ENCODE results near the gene FHOD3. TPM values are rescaled to one million over a fixed set of nuclear protein-coding genes. Genes with fewer than 3 reads are reported as not detected.

Gene FHOD3
- total RNA-seq, 1 experiment from 2014 or later = 2.9 TPM

DNA sequence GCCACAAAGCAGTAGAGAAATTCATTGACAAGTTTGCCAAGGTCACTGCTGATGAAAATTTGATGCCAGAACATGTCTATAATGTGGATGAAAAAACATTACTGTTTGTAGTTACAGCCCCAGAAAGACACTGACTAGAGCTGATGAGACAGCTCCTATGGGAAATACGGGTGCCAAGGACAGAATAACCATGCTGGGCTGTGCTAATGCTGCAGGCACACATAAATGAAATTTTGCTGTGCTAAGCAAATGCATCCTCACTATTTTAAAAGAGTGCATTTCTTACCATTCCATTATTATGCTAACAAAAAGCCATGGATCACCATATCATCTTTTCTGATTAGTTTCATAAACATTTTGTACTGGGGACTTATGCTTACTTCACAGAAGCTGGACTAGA is 208.2 kb downstream of the FHOD3 start:
- Mint-ChIP-seq H3K4me1 (ENCODE audit: low read depth, unreplicated experiment) (no peaks in the 10 kb centered on the region), H3K4me3 (ENCODE audit: low read depth, unreplicated experiment) (no peak overlapping the region), H3K9me3 (ENCODE audit: low read depth, unreplicated experiment) (no peaks in the 10 kb centered on the region), H3K27me3 (ENCODE audit: unreplicated experiment) (no peaks in the 10 kb centered on the region), H3K27ac (ENCODE audit: unreplicated experiment) (no peak overlapping the region), H3K36me3 (ENCODE audit: insufficient read depth, unreplicated experiment) (no peaks in the 10 kb centered on the region)
- TF ChIP-seq, protein P1, sequence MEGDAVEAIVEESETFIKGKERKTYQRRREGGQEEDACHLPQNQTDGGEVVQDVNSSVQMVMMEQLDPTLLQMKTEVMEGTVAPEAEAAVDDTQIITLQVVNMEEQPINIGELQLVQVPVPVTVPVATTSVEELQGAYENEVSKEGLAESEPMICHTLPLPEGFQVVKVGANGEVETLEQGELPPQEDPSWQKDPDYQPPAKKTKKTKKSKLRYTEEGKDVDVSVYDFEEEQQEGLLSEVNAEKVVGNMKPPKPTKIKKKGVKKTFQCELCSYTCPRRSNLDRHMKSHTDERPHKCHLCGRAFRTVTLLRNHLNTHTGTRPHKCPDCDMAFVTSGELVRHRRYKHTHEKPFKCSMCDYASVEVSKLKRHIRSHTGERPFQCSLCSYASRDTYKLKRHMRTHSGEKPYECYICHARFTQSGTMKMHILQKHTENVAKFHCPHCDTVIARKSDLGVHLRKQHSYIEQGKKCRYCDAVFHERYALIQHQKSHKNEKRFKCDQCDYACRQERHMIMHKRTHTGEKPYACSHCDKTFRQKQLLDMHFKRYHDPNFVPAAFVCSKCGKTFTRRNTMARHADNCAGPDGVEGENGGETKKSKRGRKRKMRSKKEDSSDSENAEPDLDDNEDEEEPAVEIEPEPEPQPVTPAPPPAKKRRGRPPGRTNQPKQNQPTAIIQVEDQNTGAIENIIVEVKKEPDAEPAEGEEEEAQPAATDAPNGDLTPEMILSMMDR (IDR thresholded peaks at IDR 0.05; ENCODE audit: unreplicated experiment) = no peak
- intact Hi-C loops (cut with micrococcal nuclease; ENCODE audit: unreplicated experiment) = no loop called here
- CTCF ChIA-PET = interaction anchor here (0.8 kb wide), 1 partner anchor 48 kb away, joined by 3 read pairs; no protein-coding TSS in a partner anchor
- DNase-seq = no peak
- BruUV-seq (replicated peaks) = no TSS peak

DNA sequence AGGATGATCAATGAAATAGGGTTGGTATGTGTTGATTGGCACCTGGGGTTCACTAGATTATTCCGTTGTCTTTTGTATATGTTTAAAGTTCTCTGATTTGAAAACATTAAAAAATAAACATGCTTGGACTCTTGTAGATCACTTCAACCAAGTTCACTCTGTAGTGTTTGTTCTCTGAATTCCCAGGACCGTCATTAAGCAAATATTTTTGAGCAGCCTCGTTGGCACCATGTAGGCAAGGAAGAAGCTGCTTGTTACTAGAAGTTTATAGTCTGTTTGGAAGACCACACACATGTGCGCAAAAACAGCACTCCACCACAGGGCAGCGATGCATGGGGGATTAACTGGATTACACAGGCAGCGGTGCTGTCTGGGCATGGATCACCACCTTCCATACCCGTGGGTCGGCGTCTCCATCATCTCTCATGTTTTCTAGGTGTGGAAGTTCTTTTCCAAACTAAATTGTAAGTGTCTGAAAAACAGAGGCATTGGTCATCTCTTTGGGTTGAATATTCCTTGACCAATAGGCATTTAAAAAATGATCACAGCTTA is 212.2 kb downstream of the FHOD3 start:
- no peak for DNase-seq
- Mint-ChIP-seq H3K27me3 (ENCODE audit: unreplicated experiment) (peaks cover 13% of the 10 kb centered on the region), H3K9me3 (ENCODE audit: low read depth, unreplicated experiment) (no peaks in the 10 kb centered on the region), H3K36me3 (ENCODE audit: insufficient read depth, unreplicated experiment) (no peaks in the 10 kb centered on the region), H3K4me1 (ENCODE audit: low read depth, unreplicated experiment) (no peaks in the 10 kb centered on the region), H3K27ac (ENCODE audit: unreplicated experiment) (no peak overlapping the region), H3K4me3 (ENCODE audit: low read depth, unreplicated experiment) (no peak overlapping the region)
- BruUV-seq (replicated peaks) = no TSS peak
- TF ChIP-seq, protein P1 (IDR thresholded peaks at IDR 0.05; ENCODE audit: unreplicated experiment) = no peak
- CTCF ChIA-PET = no interaction called here
- intact Hi-C loops (cut with micrococcal nuclease; ENCODE audit: unreplicated experiment) = no loop called here

DNA sequence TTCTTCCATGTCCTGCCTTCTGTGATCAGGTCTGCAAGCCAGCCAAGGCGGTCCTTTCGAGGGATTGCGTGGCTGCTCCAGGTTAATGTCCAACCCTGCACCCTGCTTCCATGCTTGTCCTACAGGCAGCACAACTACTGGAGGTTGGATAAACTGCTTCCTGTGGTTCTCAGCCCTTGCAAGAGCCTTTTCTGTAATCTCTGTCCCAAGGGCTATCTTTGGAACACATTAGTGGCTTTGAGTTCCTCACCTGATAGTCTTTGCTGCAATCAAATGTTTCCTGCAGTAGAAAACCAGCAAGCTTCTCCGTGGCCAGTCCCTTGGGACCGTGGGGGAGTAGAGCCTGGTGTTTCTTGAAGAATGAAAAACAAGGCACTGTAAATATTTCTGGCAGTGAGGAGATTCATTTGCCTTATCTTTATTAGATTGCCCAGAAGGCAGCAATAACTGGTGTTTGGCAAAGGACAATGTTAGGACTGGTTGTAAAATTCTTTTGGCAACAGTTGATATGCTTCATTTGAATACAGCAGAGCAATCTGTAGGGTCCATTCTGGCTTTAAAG is 214.4 kb downstream of the FHOD3 start:
- Mint-ChIP-seq H3K4me3 (ENCODE audit: low read depth, unreplicated experiment) (no peak overlapping the region), H3K4me1 (ENCODE audit: low read depth, unreplicated experiment) (no peaks in the 10 kb centered on the region), H3K36me3 (ENCODE audit: insufficient read depth, unreplicated experiment) (no peaks in the 10 kb centered on the region), H3K27me3 (ENCODE audit: unreplicated experiment) (peaks cover 27% of the 10 kb centered on the region), H3K27ac (ENCODE audit: unreplicated experiment) (no peak overlapping the region), H3K9me3 (ENCODE audit: low read depth, unreplicated experiment) (no peaks in the 10 kb centered on the region)
- intact Hi-C loops (cut with micrococcal nuclease; ENCODE audit: unreplicated experiment) = no loop called here
- no peak for DNase-seq
- BruUV-seq (replicated peaks) = no TSS peak
- TF ChIP-seq, protein P1 (IDR thresholded peaks at IDR 0.05; ENCODE audit: unreplicated experiment) = no peak
- CTCF ChIA-PET = interaction anchor here (0.7 kb wide), 1 partner anchor 169 kb away, joined by 3 read pairs; no protein-coding TSS in a partner anchor

DNA sequence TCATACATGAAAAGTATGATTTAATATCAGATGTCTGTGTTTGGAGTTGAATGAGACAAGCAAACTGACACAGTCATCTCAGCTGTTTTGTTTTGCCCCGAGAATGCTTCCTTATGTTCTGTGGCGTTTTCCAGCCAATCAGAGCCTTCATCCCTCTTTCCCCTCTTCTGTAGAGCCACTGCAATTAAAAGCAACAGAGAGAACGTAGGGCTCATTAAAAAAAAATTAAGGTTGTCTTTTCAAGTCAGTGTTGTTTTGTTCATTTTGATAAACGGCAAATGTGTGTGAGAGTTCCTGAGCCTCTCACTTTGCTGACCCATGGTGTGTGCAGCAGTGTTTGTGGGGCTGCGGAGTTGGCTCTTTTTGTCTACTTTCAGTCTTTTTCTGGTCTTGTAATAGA is 216.0 kb downstream of the FHOD3 start:
- H3K4me3 Mint-ChIP-seq (ENCODE audit: low read depth, unreplicated experiment) = no peak overlapping the region
- H3K9me3 Mint-ChIP-seq (ENCODE audit: low read depth, unreplicated experiment) = no peaks in the 10 kb centered on the region
- no peaks in the 10 kb centered on the region for H3K4me1 Mint-ChIP-seq (ENCODE audit: low read depth, unreplicated experiment)
- peaks cover 27% of the 10 kb centered on the region for H3K27me3 Mint-ChIP-seq (ENCODE audit: unreplicated experiment)
- TF ChIP-seq, protein P1 (IDR thresholded peaks at IDR 0.05; ENCODE audit: unreplicated experiment) = no peak
- H3K36me3 Mint-ChIP-seq (ENCODE audit: insufficient read depth, unreplicated experiment) = no peaks in the 10 kb centered on the region
- no peak for DNase-seq
- H3K27ac Mint-ChIP-seq (ENCODE audit: unreplicated experiment) = no peak overlapping the region
- CTCF ChIA-PET = no interaction called here
- no TSS peak for BruUV-seq (replicated peaks)
- intact Hi-C loops (cut with micrococcal nuclease; ENCODE audit: unreplicated experiment) = no loop called here
